Muscle layer of duodenum (tissue), 2 donors: Measurements from ENCODE around the gene INSM2.

ENCODE experiments used
- H3K27ac ChIP-seq: one replicate; pipeline ENCODE4 v1.7.0; 2013; ENCODE audit warnings: mild to moderate bottlenecking, low read length
- H3K27me3 ChIP-seq: one replicate; pipeline ENCODE4 v1.7.0; 2013; ENCODE audit warnings: low read depth, mild to moderate bottlenecking, control low read depth, low read length
- H3K36me3 ChIP-seq, 2 donors: one replicate each; pipeline ENCODE4 v1.7.0; 2013; ENCODE audit warnings: low read length in 2 of 2, control low read depth in 1 of 2, mild to moderate bottlenecking in 1 of 2; ENCODE audit not compliant: insufficient read depth in 2 of 2, control insufficient read depth in 1 of 2
- H3K4me1 ChIP-seq, 2 donors: one replicate each; pipeline ENCODE4 v1.7.0; 2013; ENCODE audit warnings: low read length in 2 of 2, mild to moderate bottlenecking in 2 of 2, control low read depth in 1 of 2, moderate library complexity in 1 of 2; ENCODE audit not compliant: insufficient read depth in 2 of 2, control insufficient read depth in 1 of 2
- H3K4me3 ChIP-seq, 2 donors: one replicate each; pipeline ENCODE4 v1.7.0; 2013; ENCODE audit warnings: low read length in 2 of 2, low read depth in 1 of 2, mild to moderate bottlenecking in 1 of 2
- H3K9me3 ChIP-seq, 2 donors: one replicate each; pipeline ENCODE4 v1.7.0; 2013; ENCODE audit warnings: low read length in 2 of 2, control low read depth in 1 of 2, mild to moderate bottlenecking in 1 of 2; ENCODE audit not compliant: control insufficient read depth in 1 of 2
- donor health status: healthy.

The INSM2 gene

GRCh38 chr14:35519986-35520385, 14.0 kb upstream of the INSM2 start:
- H3K36me3 ChIP-seq = no peaks in the 10 kb centered on the region
- no peak overlapping the region for H3K4me3 ChIP-seq
- H3K9me3 ChIP-seq = no peaks in the 10 kb centered on the region
- H3K4me1 ChIP-seq = no peaks in the 10 kb centered on the region
- no peak overlapping the region for H3K27ac ChIP-seq
- no peaks in the 10 kb centered on the region for H3K27me3 ChIP-seq

- Histone ChIP-seq H3K9me3 (no peaks in the 10 kb centered on the region), H3K4me3 (no peak overlapping the region), H3K27ac (no peak overlapping the region), H3K36me3 (no peaks in the 10 kb centered on the region), H3K4me1 (no peaks in the 10 kb centered on the region), H3K27me3 (no peaks in the 10 kb centered on the region)
These were observed 8.3 kb upstream of the INSM2 start for GRCh38 chr14:35525695-35526094.

GRCh38 chr14:35526962-35527361, 7.0 kb upstream of the INSM2 start:
- Histone ChIP-seq H3K4me3 (no peak overlapping the region), H3K36me3 (no peaks in the 10 kb centered on the region), H3K27ac (no peak overlapping the region), H3K9me3 (no peaks in the 10 kb centered on the region), H3K4me1 (no peaks in the 10 kb centered on the region), H3K27me3 (peaks cover 6% of the 10 kb centered on the region)

- Histone ChIP-seq H3K9me3 (no peaks in the 10 kb centered on the region), H3K36me3 (no peaks in the 10 kb centered on the region), H3K27me3 (peaks cover 39% of the 10 kb centered on the region), H3K4me1 (peaks cover 0 to 29% of the 10 kb centered on the region in 2 donors), H3K4me3 (no peak overlapping the region), H3K27ac (no peak overlapping the region)
These were observed 1.8 kb upstream of the INSM2 start for GRCh38 chr14:35531960-35532747.

GRCh38 chr14:35532783-35533356, 1.1 kb upstream of the INSM2 start:
- peak overlapping the region; percentile 50 to 84 for H3K4me3 ChIP-seq

GRCh38 chr14:35534208-35534872, 376 bp downstream of the INSM2 start:
- peaks cover 39% of the 10 kb centered on the region for H3K27me3 ChIP-seq
- no peaks in the 10 kb centered on the region for H3K36me3 ChIP-seq
- no peak overlapping the region for H3K27ac ChIP-seq
- H3K9me3 ChIP-seq = no peaks in the 10 kb centered on the region
- H3K4me1 ChIP-seq = peaks cover 0 to 29% of the 10 kb centered on the region in 2 donors
- peak overlapping the region; percentile 50 to 84 for H3K4me3 ChIP-seq

More at GRCh38 chr14:35532783-35533356, 1.1 kb upstream of the INSM2 start:
- no peaks in the 10 kb centered on the region for H3K9me3 ChIP-seq
- H3K4me1 ChIP-seq = peaks cover 0 to 29% of the 10 kb centered on the region in 2 donors
- H3K27me3 ChIP-seq = peaks cover 39% of the 10 kb centered on the region
- no peak overlapping the region for H3K27ac ChIP-seq
- H3K36me3 ChIP-seq = no peaks in the 10 kb centered on the region

GRCh38 chr14:35534873-35535482, 1.0 kb downstream of the INSM2 start:
- H3K4me3 ChIP-seq = peak overlapping the region in 1 of 2 donors; percentile 84
- no peaks in the 10 kb centered on the region for H3K36me3 ChIP-seq
- H3K27ac ChIP-seq = no peak overlapping the region
- H3K27me3 ChIP-seq = peaks cover 39% of the 10 kb centered on the region
- H3K9me3 ChIP-seq = no peaks in the 10 kb centered on the region
- peaks cover 0 to 29% of the 10 kb centered on the region in 2 donors for H3K4me1 ChIP-seq

- Histone ChIP-seq H3K4me1 (peaks cover 0 to 29% of the 10 kb centered on the region in 2 donors), H3K27me3 (peaks cover 39% of the 10 kb centered on the region), H3K36me3 (no peaks in the 10 kb centered on the region), H3K9me3 (no peaks in the 10 kb centered on the region), H3K27ac (no peak overlapping the region), H3K4me3 (peak overlapping the region in 1 of 2 donors; percentile 84)
These were observed 1.6 kb downstream of the INSM2 start for GRCh38 chr14:35535483-35536112.

- Histone ChIP-seq H3K9me3 (no peaks in the 10 kb centered on the region), H3K4me1 (peaks cover 0 to 7% of the 10 kb centered on the region in 2 donors), H3K36me3 (peaks cover 0 to 6% of the 10 kb centered on the region in 2 donors), H3K4me3 (no peak overlapping the region), H3K27ac (no peak overlapping the region), H3K27me3 (peaks cover 9% of the 10 kb centered on the region)
These were observed 6.0 kb downstream of the INSM2 start for GRCh38 chr14:35539969-35540368.

GRCh38 chr14:35543006-35543405, 9.0 kb downstream of the INSM2 start:
- H3K27ac ChIP-seq = no peak overlapping the region
- H3K4me3 ChIP-seq = no peak overlapping the region
- H3K4me1 ChIP-seq = no peaks in the 10 kb centered on the region
- H3K27me3 ChIP-seq = no peaks in the 10 kb centered on the region
- no peaks in the 10 kb centered on the region for H3K9me3 ChIP-seq
- peaks cover 0 to 6% of the 10 kb centered on the region in 2 donors for H3K36me3 ChIP-seq

- no peaks in the 10 kb centered on the region for H3K4me1 ChIP-seq
- no peak overlapping the region for H3K27ac ChIP-seq
- peaks cover 4% of the 10 kb centered on the region in 2 donors for H3K36me3 ChIP-seq
These were observed 15.6 kb downstream of the INSM2 start for GRCh38 chr14:35549551-35549950.

More at GRCh38 chr14:35549551-35549950, 15.6 kb downstream of the INSM2 start:
- no peaks in the 10 kb centered on the region for H3K9me3 ChIP-seq
- H3K4me3 ChIP-seq = no peak overlapping the region
- H3K27me3 ChIP-seq = no peaks in the 10 kb centered on the region
